Endothelial cell of umbilical vein (primary cell): ENCODE results near the gene EFCC1. TPM values are rescaled to one million over a fixed set of nuclear protein-coding genes. Genes with fewer than 3 reads are reported as not detected.

Experiments used
- BruUV-seq: library from RNA; stranded (reverse); fragments of 400-500 nt; replicated peaks from 2 replicates; lab custom pipeline; 2021; lab: Mats Ljungman, UMichigan
- CTCF ChIA-PET: fragments of 300-600, 350-600 bp; sonication (Branson Sonifier 250); formaldehyde crosslinking; loops from one replicate; lab custom pipeline; 2021; ENCODE audit warnings: antibody characterized with exemption, inconsistent platforms; lab: Charles Lee
- POLR2A ChIA-PET: fragments of 300-600, 350-600 bp; sonication (Branson Sonifier 250); formaldehyde crosslinking; loops from one replicate; lab custom pipeline; 2021; ENCODE audit warnings: antibody characterized with exemption, inconsistent platforms; lab: Charles Lee
- DNase-seq: peaks from one replicate; pipeline ENCODE4 v3.0.0-alpha.2; 2011; ENCODE audit warnings: low read depth, low spot score
- FAIRE-seq: peaks from 2 replicates; lab custom pipeline; 2011; peaks lifted over from hg19 to GRCh38; lab: Jason Lieb, UNC
- H2AFZ ChIP-seq: 2 replicates; pipeline ENCODE4 v1.6.0; 2012; ENCODE audit warnings: low read depth, low read length, control low read depth, inconsistent platforms
- H3K27ac ChIP-seq: 2 replicates; pipeline ENCODE4 v1.5.1; 2011; ENCODE audit warnings: low read depth, mild to moderate bottlenecking, control low read depth, low read length, moderate library complexity; ENCODE audit not compliant: insufficient read depth
- H3K27me3 ChIP-seq, 2 experiments: 2 replicates each; pipeline versions ENCODE4 v1.6.0 to v1.6.1; 2011; ENCODE audit warnings: low read length in 2 of 2, mixed read lengths in 1 of 2; ENCODE audit not compliant: control insufficient read depth in 2 of 2, insufficient read depth in 2 of 2
- H3K36me3 ChIP-seq, 2 experiments: 2 replicates in 1 of 2; 3 replicates in 1 of 2; pipeline ENCODE4 v1.5.1; 2011; ENCODE audit warnings: low read length in 2 of 2, mild to moderate bottlenecking in 1 of 2, moderate library complexity in 1 of 2; ENCODE audit not compliant: control insufficient read depth in 2 of 2, insufficient read depth in 2 of 2; ENCODE audit errors: extremely low read depth in 1 of 2
- H3K4me1 ChIP-seq: 3 replicates; pipeline ENCODE4 v1.5.1; 2011; ENCODE audit warnings: mild to moderate bottlenecking, low read length; ENCODE audit not compliant: control insufficient read depth, insufficient read depth; ENCODE audit errors: extremely low read depth
- H3K4me2 ChIP-seq: 2 replicates; pipeline ENCODE4 v1.6.1; 2011; ENCODE audit warnings: low read length, control low read depth, mixed read lengths; ENCODE audit not compliant: insufficient read depth
- H3K4me3 ChIP-seq, 3 experiments: fragments of 200-600 bp in 1 of 3; sonication (generic), shearing (Covaris generic) in 1 of 3; replicated peaks in 1 of 3; 2 replicates each; pipeline ENCODE4 v1.5.1; 2011 to 2016; ENCODE audit warnings: control low read depth in 3 of 3, low read length in 3 of 3, mild to moderate bottlenecking in 2 of 3, inconsistent platforms in 1 of 3, low read depth in 1 of 3, moderate library complexity in 1 of 3; ENCODE audit not compliant: insufficient read depth in 1 of 3
- H3K79me2 ChIP-seq: 2 replicates; pipeline ENCODE4 v1.6.0; 2012; ENCODE audit warnings: low read length, inconsistent platforms; ENCODE audit not compliant: control insufficient read depth, insufficient read depth
- H3K9ac ChIP-seq: replicated peaks from 2 replicates; pipeline ENCODE3; 2011; ENCODE audit warnings: low read length, control low read depth; ENCODE audit not compliant: insufficient read depth; ENCODE audit errors: extremely low read depth
- H3K9me1 ChIP-seq: replicated peaks from 3 replicates; pipeline ENCODE4 v1.6.0; 2011; ENCODE audit warnings: mild to moderate bottlenecking, low read length; ENCODE audit not compliant: control insufficient read depth, insufficient read depth; ENCODE audit errors: extremely low read depth
- H3K9me3 ChIP-seq: replicated peaks from 2 replicates; pipeline ENCODE4 v1.5.1; 2012; ENCODE audit warnings: low read length, inconsistent platforms; ENCODE audit not compliant: control insufficient read depth, insufficient read depth
- H4K20me1 ChIP-seq: replicated peaks from 2 replicates; pipeline ENCODE3; 2011; ENCODE audit warnings: mild to moderate bottlenecking, low read length; ENCODE audit not compliant: control insufficient read depth, insufficient read depth; ENCODE audit errors: extremely low read depth
- CTCF ChIP-seq, 2 donors: IDR thresholded peaks; 1 replicate in 1 of 2; 2 replicates in 1 of 2; pipeline ENCODE4 v1.5.1; 2011; ENCODE audit warnings: low read length in 2 of 2, mild to moderate bottlenecking in 2 of 2, moderate library complexity in 2 of 2, control low read depth in 1 of 2, inconsistent platforms in 1 of 2, low read depth in 1 of 2; ENCODE audit not compliant: insufficient read depth in 1 of 2; ENCODE audit errors: extremely low read depth in 1 of 2
- EZH2 ChIP-seq: IDR thresholded peaks from 2 replicates; pipeline ENCODE4 v1.6.1; 2012; ENCODE audit warnings: borderline replicate concordance, low read depth, mild to moderate bottlenecking, moderate library complexity, low read length, inconsistent platforms; ENCODE audit not compliant: severe bottlenecking
- FOS ChIP-seq: IDR thresholded peaks from 2 replicates; pipeline ENCODE4 v1.6.1; 2011; ENCODE audit warnings: mild to moderate bottlenecking, low read length, moderate library complexity, borderline replicate concordance; ENCODE audit not compliant: insufficient read depth
- GATA2 ChIP-seq: IDR thresholded peaks from 2 replicates; pipeline ENCODE4 v1.7.0; 2011; ENCODE audit warnings: low read depth, mild to moderate bottlenecking, moderate library complexity, mixed read lengths, low read length; ENCODE audit not compliant: insufficient read length, insufficient read depth
- JUN ChIP-seq: IDR thresholded peaks from 2 replicates; pipeline ENCODE4 v1.6.1; 2011; ENCODE audit warnings: borderline replicate concordance, low read depth; ENCODE audit not compliant: insufficient read length, insufficient read depth
- MAX ChIP-seq: IDR thresholded peaks from 2 replicates; pipeline ENCODE4 v1.6.1; 2011; ENCODE audit not compliant: insufficient read depth, insufficient read length
- MYC ChIP-seq: IDR thresholded peaks from one replicate; pipeline ENCODE4 v1.6.1; 2011; ENCODE audit warnings: mild to moderate bottlenecking, low read depth, low read length
- POLR2A ChIP-seq: IDR thresholded peaks from 2 replicates; pipeline ENCODE4 v1.6.1; 2012; ENCODE audit warnings: low read depth, mild to moderate bottlenecking, control low read depth, low read length
- POLR2AphosphoS5 ChIP-seq: IDR thresholded peaks from 2 replicates; pipeline ENCODE4 v1.6.1; 2012; ENCODE audit warnings: low read depth, mild to moderate bottlenecking, control low read depth, low read length, moderate library complexity; ENCODE audit not compliant: insufficient read depth
- dilution Hi-C: fragments of 300-500 bp; cut with MboI; formaldehyde crosslinking; loops from one replicate; pipeline ENCODE4 v1.15.0; 2019; ENCODE audit warnings: low sequenced_read_pairs; ENCODE audit not compliant: extremely low pct_ligation_motif_present
- intact Hi-C: fragments of 100-400 bp; cut with micrococcal nuclease; formaldehyde crosslinking; loops from one replicate; pipeline ENCODE4 v1.10.0; 2022
- polyA plus RNA-seq, 4 experiments: library from polyadenylated mRNA; depleted of rRNA in 3 of 4; stranded (reverse) in 3 of 4; unstranded in 1 of 4; fragments of >200 nt; gene quantifications; 2 replicates each; pipeline versions ENCODE4 v1.2.1 to v1.2.3, GENCODE V29; 2011 to 2012; ENCODE audit warnings: missing spikeins in 1 of 4
- total RNA-seq: library from RNA; stranded (reverse); gene quantifications from 2 replicates; pipeline ENCODE4 v1.2.3, GENCODE V29; 2021

The EFCC1 gene
- total and polyA plus RNA-seq, 2 donors (not counting 3 experiments of a cell fraction or from before 2014, with no cell fraction given): 0.73 to 1.3 TPM

GRCh38 chr3:128965818-128966217, 35.3 kb upstream of the EFCC1 start:
- Histone ChIP-seq H3K4me1 (no peaks in the 10 kb centered on the region), H2AFZ (no peak overlapping the region), H3K27me3 (no peaks in the 10 kb centered on the region), H3K27ac (no peak overlapping the region), H3K4me2 (no peak overlapping the region), H3K9me1 (no peaks in the 10 kb centered on the region), H3K4me3 (no peak overlapping the region), H3K79me2 (no peaks in the 10 kb centered on the region), H3K36me3 (no peaks in the 10 kb centered on the region), H3K9me3 (no peaks in the 10 kb centered on the region), H3K9ac (no peak overlapping the region), H4K20me1 (no peaks in the 10 kb centered on the region)
- dilution Hi-C loops (no loop called here), intact Hi-C loops (no loop called here)
- DNase-seq: no peak
- no TSS peak for BruUV-seq
- no peak for FAIRE-seq
- POLR2A ChIA-PET: interaction anchor here (0.6 kb wide), 1 partner anchor 207 kb away, joined by 3 read pairs; no protein-coding TSS in a partner anchor
- TF ChIP-seq JUN (no peak), MYC (no peak), CTCF (IDR thresholded peaks at IDR 0.05; ENCODE audit: extremely low read depth in 1 of 2, insufficient read depth in 1 of 2, low read depth in 1 of 2, low read length in 2 of 2) (no peak), MAX (no peak), POLR2AphosphoS5 (no peak), FOS (no peak), GATA2 (no peak), POLR2A (no peak), EZH2 (no peak)
- CTCF ChIA-PET: no interaction called here
